NB4 (cell line): Measurements from ENCODE around the gene ODAD2.

Experiments used
- MYC ChIP-seq: IDR thresholded peaks from 2 replicates; pipeline ENCODE4 v1.6.1; 2011; ENCODE audit warnings: low read depth, low read length
- POLR2A ChIP-seq: IDR thresholded peaks from 2 replicates; pipeline ENCODE4 v1.6.1; 2011; ENCODE audit warnings: mild to moderate bottlenecking; ENCODE audit not compliant: insufficient read length; ENCODE audit errors: extremely low read depth
- TF ChIP-seq, protein P1 (sequence below): IDR thresholded peaks from one replicate; pipeline ENCODE4 v1.5.1; 2012; ENCODE audit warnings: low read depth, low read length
- TF ChIP-seq, protein P2 (sequence below): IDR thresholded peaks from 2 replicates; pipeline ENCODE4 v1.6.1; 2011; ENCODE audit warnings: low read depth, low read length

DNA sequence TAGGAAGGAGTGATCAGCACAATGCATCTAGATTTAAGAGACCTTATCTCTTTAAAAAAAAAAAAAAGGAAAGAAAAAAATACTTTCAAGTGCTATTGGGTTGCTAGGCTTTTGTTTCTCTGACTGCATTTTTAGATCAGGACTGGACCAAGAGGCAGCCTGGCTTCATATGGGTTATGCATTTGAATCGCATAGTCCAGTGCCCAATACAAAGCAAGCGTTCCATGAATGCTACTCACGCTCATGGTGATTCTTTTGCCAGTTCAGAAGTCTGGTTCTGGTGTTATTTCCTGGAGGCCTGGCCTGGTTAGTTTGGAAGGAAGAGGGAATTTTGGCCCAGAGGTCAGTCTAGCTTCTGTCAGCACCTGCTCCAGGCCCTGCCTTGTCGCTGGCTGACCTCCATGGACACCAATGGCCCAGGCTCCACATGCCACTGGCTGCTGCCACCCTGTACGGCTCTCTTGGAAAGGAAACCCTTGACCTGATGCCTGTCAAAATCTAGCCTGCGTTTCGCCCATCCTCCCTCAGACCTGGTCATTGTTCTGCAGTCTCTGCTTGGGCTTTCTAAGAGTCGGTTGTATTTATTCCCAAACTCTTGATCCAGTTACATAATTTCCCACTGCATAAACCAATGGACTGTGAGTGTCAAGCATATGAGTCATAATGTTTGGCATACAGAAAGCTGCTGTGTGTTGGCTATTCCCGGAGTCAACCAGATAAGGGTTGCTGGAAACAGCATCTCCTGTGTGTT is 178.9 kb downstream of the ODAD2 start:
- TF ChIP-seq POLR2A (no peak), MYC (no peak)
- TF ChIP-seq, protein P1, sequence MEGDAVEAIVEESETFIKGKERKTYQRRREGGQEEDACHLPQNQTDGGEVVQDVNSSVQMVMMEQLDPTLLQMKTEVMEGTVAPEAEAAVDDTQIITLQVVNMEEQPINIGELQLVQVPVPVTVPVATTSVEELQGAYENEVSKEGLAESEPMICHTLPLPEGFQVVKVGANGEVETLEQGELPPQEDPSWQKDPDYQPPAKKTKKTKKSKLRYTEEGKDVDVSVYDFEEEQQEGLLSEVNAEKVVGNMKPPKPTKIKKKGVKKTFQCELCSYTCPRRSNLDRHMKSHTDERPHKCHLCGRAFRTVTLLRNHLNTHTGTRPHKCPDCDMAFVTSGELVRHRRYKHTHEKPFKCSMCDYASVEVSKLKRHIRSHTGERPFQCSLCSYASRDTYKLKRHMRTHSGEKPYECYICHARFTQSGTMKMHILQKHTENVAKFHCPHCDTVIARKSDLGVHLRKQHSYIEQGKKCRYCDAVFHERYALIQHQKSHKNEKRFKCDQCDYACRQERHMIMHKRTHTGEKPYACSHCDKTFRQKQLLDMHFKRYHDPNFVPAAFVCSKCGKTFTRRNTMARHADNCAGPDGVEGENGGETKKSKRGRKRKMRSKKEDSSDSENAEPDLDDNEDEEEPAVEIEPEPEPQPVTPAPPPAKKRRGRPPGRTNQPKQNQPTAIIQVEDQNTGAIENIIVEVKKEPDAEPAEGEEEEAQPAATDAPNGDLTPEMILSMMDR: no peak
- TF ChIP-seq, protein P2, sequence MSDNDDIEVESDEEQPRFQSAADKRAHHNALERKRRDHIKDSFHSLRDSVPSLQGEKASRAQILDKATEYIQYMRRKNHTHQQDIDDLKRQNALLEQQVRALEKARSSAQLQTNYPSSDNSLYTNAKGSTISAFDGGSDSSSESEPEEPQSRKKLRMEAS: no peak
